ENCODE data around the gene AKT1. TPM values are rescaled to one million over a fixed set of nuclear protein-coding genes. Genes with fewer than 3 reads are reported as not detected.

The AKT1 gene
- 99.0 TPM for total RNA-seq

GRCh38 chr14:104794993-104795780 is at the start of gene AKT1:
AKT1 (minus strand) TSS chr14:104795748; CDS start chr14:104792643, 3,105 bp downstream.

GRCh38 chr14:104800771-104801519 is 5.4 kb upstream of the AKT1 start, which contains the start of gene ZBTB42:
ZBTB42 (plus strand) TSS chr14:104801101; CDS start chr14:104801198, 97 bp downstream.

GRCh38 chr14:104752735-104753527 is 42.6 kb downstream of the AKT1 start, which contains the start of gene SIVA1:
SIVA1 (plus strand) TSS chr14:104753147; CDS start chr14:104753202, 55 bp downstream.

GRCh38 chr14:104723651-104724406 is 71.7 kb downstream of the AKT1 start, which contains the start of gene ADSS1:
ADSS1 (plus strand) TSS chr14:104724229; CDS start chr14:104724271, 42 bp downstream.

Other genes with a start within 250 kb of the AKT1 start
- gene C14orf180, start 216.0 kb downstream of the AKT1 start, total RNA-seq = 0.92 TPM
- 56.7 TPM for gene TMEM179, start 191.0 kb downstream of the AKT1 start, total RNA-seq
- gene INF2, start 106.1 kb downstream of the AKT1 start, total RNA-seq = 9.7 TPM
- gene ADSS1, start 71.5 kb downstream of the AKT1 start, total RNA-seq = 6.7 TPM
- 20.3 TPM for gene SIVA1, start 42.6 kb downstream of the AKT1 start, total RNA-seq
- 1.2 TPM for gene ZBTB42, start 5.4 kb upstream of the AKT1 start, total RNA-seq
- 31.8 TPM for gene CEP170B, start 69.5 kb upstream of the AKT1 start, total RNA-seq
- 9.0 TPM for gene PLD4, start 129.1 kb upstream of the AKT1 start, total RNA-seq
- 30.7 TPM for gene AHNAK2, start 182.6 kb upstream of the AKT1 start, total RNA-seq
- gene CLBA1, start 190.0 kb upstream of the AKT1 start, total RNA-seq = 12.9 TPM
- gene CDCA4, start 225.3 kb upstream of the AKT1 start, total RNA-seq = 10.8 TPM

Data from diencephalon (tissue), 1 donor.